Panc1 (cell line): Measurements from ENCODE around the gene NRP1. TPM values are rescaled to one million over a fixed set of nuclear protein-coding genes. Genes with fewer than 3 reads are reported as not detected.

Source experiments
- ATAC-seq: fragments of 200-7000 bp; cut with Tn5 transposase; 2 replicates; pipeline ENCODE4 v1.9.1; 2020; ENCODE audit warnings: mild to moderate bottlenecking, moderate library complexity
- BruUV-seq: library from RNA; stranded (reverse); fragments of 400-500 nt; replicated peaks from 2 replicates; lab custom pipeline; 2021; lab: Mats Ljungman, UMichigan
- CTCF ChIA-PET: fragments of 300-600 bp; sonication (Branson Sonifier 250); formaldehyde crosslinking; loops from one replicate; lab custom pipeline; 2022; ENCODE audit warnings: antibody characterized with exemption; lab: Charles Lee
- POLR2A ChIA-PET: fragments of 300-600 bp; sonication (Branson Sonifier 250); formaldehyde crosslinking; loops from one replicate; lab custom pipeline; 2022; ENCODE audit warnings: antibody characterized with exemption; lab: Charles Lee
- DNase-seq: peaks from one replicate; pipeline ENCODE4 v3.0.0-alpha.2; 2010; ENCODE audit warnings: low read depth, low spot score
- H3K27ac ChIP-seq: 2 replicates; pipeline ENCODE4 v1.5.1; 2011; ENCODE audit warnings: mild to moderate bottlenecking, low read length, inconsistent platforms
- H3K27me3 ChIP-seq: fragments of 200-500 bp; sonication (Bioruptor generic); 2 replicates; pipeline ENCODE4 v1.6.0; 2014; ENCODE audit warnings: low read length, inconsistent platforms; ENCODE audit not compliant: control insufficient read depth, insufficient read depth
- H3K36me3 ChIP-seq: fragments of 200-500 bp; sonication (Bioruptor generic); 2 replicates; pipeline ENCODE4 v1.5.1; 2014; ENCODE audit warnings: inconsistent platforms, mild to moderate bottlenecking, low read length, moderate library complexity; ENCODE audit not compliant: control insufficient read depth, insufficient read depth
- H3K4me1 ChIP-seq: 2 replicates; pipeline ENCODE4 v1.5.1; 2011; ENCODE audit warnings: inconsistent platforms, mild to moderate bottlenecking, low read length, moderate library complexity; ENCODE audit not compliant: control insufficient read depth, insufficient read depth
- H3K4me3 ChIP-seq, 2 experiments: 2 replicates each; pipeline ENCODE4 v1.5.1; 2011 to 2012; ENCODE audit warnings: low read depth in 2 of 2, low read length in 2 of 2, mild to moderate bottlenecking in 2 of 2, inconsistent platforms in 1 of 2, moderate library complexity in 1 of 2
- H3K9me3 ChIP-seq: fragments of 200-500 bp; sonication (Bioruptor generic); 2 replicates; pipeline ENCODE4 v1.5.1; 2014; ENCODE audit warnings: low read depth, mild to moderate bottlenecking, inconsistent platforms, low read length, moderate library complexity; ENCODE audit not compliant: control insufficient read depth, insufficient read depth
- POLR2AphosphoS5 ChIP-seq: IDR thresholded peaks from 2 replicates; pipeline ENCODE4 v1.6.1; 2012; ENCODE audit warnings: mild to moderate bottlenecking, low read depth, low read length, moderate library complexity
- REST ChIP-seq, 2 experiments: IDR thresholded peaks; 2 replicates each; pipeline ENCODE4 v1.6.1; 2011 to 2012; ENCODE audit warnings: low read depth in 2 of 2, control low read depth in 1 of 2, low read length in 1 of 2, mild to moderate bottlenecking in 1 of 2, moderate library complexity in 1 of 2; ENCODE audit not compliant: insufficient read depth in 1 of 2
- SIN3A ChIP-seq: IDR thresholded peaks from 2 replicates; pipeline ENCODE4 v1.6.1; 2012; ENCODE audit warnings: low read depth, mild to moderate bottlenecking, low read length, moderate library complexity, borderline replicate concordance; ENCODE audit not compliant: insufficient read depth
- TCF7L2 ChIP-seq: IDR thresholded peaks from 2 replicates; pipeline ENCODE4 v1.6.1; 2011; ENCODE audit warnings: mild to moderate bottlenecking, low read depth, low read length, inconsistent platforms
- in situ Hi-C: cut with HindIII; loops from 2 replicates; pipeline ENCODE4 v1.10.0; 2016; ENCODE audit warnings: low sequenced_read_pairs, low pct_unique_long_range_greater_than_20kb
- intact Hi-C: fragments of 100-400 bp; cut with micrococcal nuclease; formaldehyde crosslinking; loops from one replicate; pipeline ENCODE4 v1.10.0; 2022; ENCODE audit not compliant: unreplicated experiment
- total RNA-seq: library from RNA; stranded (reverse); gene quantifications from one replicate; pipeline ENCODE4 v1.2.1, GENCODE V29; 2021; ENCODE audit not compliant: unreplicated experiment
- TF ChIP-seq, protein P1 (sequence below): fragments of 450-650 bp; IDR thresholded peaks from 2 replicates; pipeline ENCODE4 v1.5.1; 2017; ENCODE audit warnings: mild to moderate bottlenecking

Gene NRP1
- total RNA-seq, 1 experiment from 2014 or later, result 93.4 TPM

GRCh38 chr10:33147013-33147310, 187.5 kb downstream of the NRP1 start:
- no TSS peak for BruUV-seq
- in situ Hi-C loops, result no loop called here
- DNase-seq (no peak), ATAC-seq (no peak)
- Histone ChIP-seq H3K4me1 (no peaks in the 10 kb centered on the region), H3K27me3 (no peaks in the 10 kb centered on the region), H3K4me3 (no peak overlapping the region), H3K27ac (peak overlapping the region; percentile 23; the same call in 1 of the 2 replicates), H3K9me3 (no peaks in the 10 kb centered on the region), H3K36me3 (no peaks in the 10 kb centered on the region)
- intact Hi-C loops, result no loop called here
- CTCF ChIA-PET, result no interaction called here
- no peak for TF ChIP-seq REST (IDR thresholded peaks at IDR 0.05; ENCODE audit: insufficient read depth in 1 of 2, low read depth in 2 of 2, low read length in 1 of 2)
- POLR2A ChIA-PET, result no interaction called here

GRCh38 chr10:33146189-33147012, 188.1 kb downstream of the NRP1 start:
- Histone ChIP-seq H3K36me3 (no peaks in the 10 kb centered on the region), H3K27ac (peak overlapping the region; percentile 59; the same call in 1 of the 2 replicates), H3K4me3 (no peak overlapping the region), H3K27me3 (no peaks in the 10 kb centered on the region), H3K4me1 (no peaks in the 10 kb centered on the region), H3K9me3 (no peaks in the 10 kb centered on the region)
- ATAC-seq, result no peak
- in situ Hi-C loops (no loop called here), intact Hi-C loops (no loop called here)
- CTCF ChIA-PET, result no interaction called here
- TF ChIP-seq, protein P1, sequence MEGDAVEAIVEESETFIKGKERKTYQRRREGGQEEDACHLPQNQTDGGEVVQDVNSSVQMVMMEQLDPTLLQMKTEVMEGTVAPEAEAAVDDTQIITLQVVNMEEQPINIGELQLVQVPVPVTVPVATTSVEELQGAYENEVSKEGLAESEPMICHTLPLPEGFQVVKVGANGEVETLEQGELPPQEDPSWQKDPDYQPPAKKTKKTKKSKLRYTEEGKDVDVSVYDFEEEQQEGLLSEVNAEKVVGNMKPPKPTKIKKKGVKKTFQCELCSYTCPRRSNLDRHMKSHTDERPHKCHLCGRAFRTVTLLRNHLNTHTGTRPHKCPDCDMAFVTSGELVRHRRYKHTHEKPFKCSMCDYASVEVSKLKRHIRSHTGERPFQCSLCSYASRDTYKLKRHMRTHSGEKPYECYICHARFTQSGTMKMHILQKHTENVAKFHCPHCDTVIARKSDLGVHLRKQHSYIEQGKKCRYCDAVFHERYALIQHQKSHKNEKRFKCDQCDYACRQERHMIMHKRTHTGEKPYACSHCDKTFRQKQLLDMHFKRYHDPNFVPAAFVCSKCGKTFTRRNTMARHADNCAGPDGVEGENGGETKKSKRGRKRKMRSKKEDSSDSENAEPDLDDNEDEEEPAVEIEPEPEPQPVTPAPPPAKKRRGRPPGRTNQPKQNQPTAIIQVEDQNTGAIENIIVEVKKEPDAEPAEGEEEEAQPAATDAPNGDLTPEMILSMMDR, result no peak
- no peak for TF ChIP-seq SIN3A
- POLR2A ChIA-PET, result no interaction called here
- DNase-seq, result no peak
- no TSS peak for BruUV-seq

DNA sequence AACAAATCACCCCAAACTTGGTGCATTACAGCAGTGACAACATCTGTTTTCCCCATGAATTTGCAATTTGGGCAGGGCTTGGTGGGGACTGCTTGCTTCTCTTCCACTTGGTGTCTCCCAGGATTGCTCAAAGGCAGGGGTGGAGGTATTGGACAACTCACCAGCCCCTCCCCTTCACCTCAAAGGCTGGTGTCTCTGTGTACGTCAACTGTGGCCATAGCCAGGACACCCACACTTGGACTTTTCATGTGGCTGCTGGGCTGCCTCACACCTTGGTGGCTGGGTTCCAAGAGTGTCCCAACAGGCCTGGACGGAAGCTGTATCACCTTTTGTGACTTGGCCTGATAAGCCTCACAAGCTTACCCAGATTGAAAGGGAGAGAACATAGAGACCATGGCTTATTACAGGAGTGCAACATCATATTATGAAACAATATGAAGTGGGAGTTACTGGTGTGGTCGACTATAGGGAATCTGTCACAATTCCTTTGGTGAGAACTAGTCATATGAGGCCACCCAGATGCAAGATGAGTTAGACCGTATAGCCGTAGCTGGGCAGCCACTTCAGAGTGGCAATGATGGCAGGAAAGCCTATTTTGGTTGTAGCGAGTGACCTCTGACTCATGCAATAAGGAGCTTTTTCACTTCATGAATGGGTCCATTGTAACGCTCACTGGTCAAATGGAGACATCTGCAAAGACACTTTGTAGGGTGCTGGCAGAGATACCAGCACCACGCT, 188.8 kb downstream of the NRP1 start:
- H3K27me3 ChIP-seq, result no peaks in the 10 kb centered on the region
- ATAC-seq, result peak; percentile 45; the same call in 1 of the 2 replicates
- H3K4me3 ChIP-seq, result no peak overlapping the region
- ChIA-PET CTCF (no interaction called here), POLR2A (no interaction called here)
- in situ Hi-C loops, result no loop called here
- intact Hi-C loops, result no loop called here
- peak overlapping the region; percentile 59 for H3K27ac ChIP-seq
- no peaks in the 10 kb centered on the region for H3K36me3 ChIP-seq
- TF ChIP-seq REST (IDR thresholded peaks at IDR 0.05; ENCODE audit: insufficient read depth in 1 of 2, low read depth in 2 of 2, low read length in 1 of 2), result no peak
- TF ChIP-seq SIN3A, result no peak
- TF ChIP-seq TCF7L2, result no peak
- TF ChIP-seq POLR2AphosphoS5, result no peak
- TF ChIP-seq, protein P1, result no peak
- H3K4me1 ChIP-seq, result no peaks in the 10 kb centered on the region; the same call in 1 of the 2 replicates
- no peaks in the 10 kb centered on the region for H3K9me3 ChIP-seq
- no TSS peak for BruUV-seq
- DNase-seq, result no peak
